SK-N-SH treated with all-trans-retinoic acid at 6 μM for 48 hours (cell line): ENCODE results near the gene TTBK1.

Source experiments
- PATZ1 ChIP-seq: fragments of 250-450 bp; sonication (Bioruptor Pico); IDR thresholded peaks from 2 replicates; pipeline ENCODE4 v1.8.0; 2020; ENCODE audit warnings: mild to moderate bottlenecking, moderate library complexity, borderline replicate concordance
- ZC3H10 ChIP-seq: fragments of 250-450 bp; sonication (Bioruptor Pico); IDR thresholded peaks from 2 replicates; pipeline ENCODE4 v1.5.1; 2021; ENCODE audit warnings: mild to moderate bottlenecking, moderate library complexity
- ZFP30 ChIP-seq: fragments of 450-650 bp; formaldehyde crosslinking; IDR thresholded peaks from 2 replicates; pipeline ENCODE4 v1.5.0; 2022; ENCODE audit warnings: mild to moderate bottlenecking, moderate library complexity

- TF ChIP-seq ZC3H10 (CRISPR knock-in tag) (no peak), PATZ1 (CRISPR knock-in tag) (no peak), ZFP30 (CRISPR knock-in tag) (no peak)
Observed at GRCh38 chr6:43264599-43265145, 21.4 kb downstream of the TTBK1 start.
